Central memory CD4-positive, alpha-beta T cell (primary cell): ENCODE measurements around the gene PTK7.
"Not testable (repeated sequence)": the region's sequence is repeated elsewhere in the genome, so short reads cannot be mapped to it uniquely, and the experiment has no call there.

Experiments used
- DNase-seq: peaks from one replicate; pipeline ENCODE4 v3.0.0; 2022
- total RNA-seq, 3 experiments: gene quantifications; one replicate each; lab custom pipeline; 2026; lab: John Stamatoyannopoulos, UW

Gene PTK7
- 0.16 to 0.88 (median 0.58) reads per million in 3 experiments for total RNA-seq

DNA sequence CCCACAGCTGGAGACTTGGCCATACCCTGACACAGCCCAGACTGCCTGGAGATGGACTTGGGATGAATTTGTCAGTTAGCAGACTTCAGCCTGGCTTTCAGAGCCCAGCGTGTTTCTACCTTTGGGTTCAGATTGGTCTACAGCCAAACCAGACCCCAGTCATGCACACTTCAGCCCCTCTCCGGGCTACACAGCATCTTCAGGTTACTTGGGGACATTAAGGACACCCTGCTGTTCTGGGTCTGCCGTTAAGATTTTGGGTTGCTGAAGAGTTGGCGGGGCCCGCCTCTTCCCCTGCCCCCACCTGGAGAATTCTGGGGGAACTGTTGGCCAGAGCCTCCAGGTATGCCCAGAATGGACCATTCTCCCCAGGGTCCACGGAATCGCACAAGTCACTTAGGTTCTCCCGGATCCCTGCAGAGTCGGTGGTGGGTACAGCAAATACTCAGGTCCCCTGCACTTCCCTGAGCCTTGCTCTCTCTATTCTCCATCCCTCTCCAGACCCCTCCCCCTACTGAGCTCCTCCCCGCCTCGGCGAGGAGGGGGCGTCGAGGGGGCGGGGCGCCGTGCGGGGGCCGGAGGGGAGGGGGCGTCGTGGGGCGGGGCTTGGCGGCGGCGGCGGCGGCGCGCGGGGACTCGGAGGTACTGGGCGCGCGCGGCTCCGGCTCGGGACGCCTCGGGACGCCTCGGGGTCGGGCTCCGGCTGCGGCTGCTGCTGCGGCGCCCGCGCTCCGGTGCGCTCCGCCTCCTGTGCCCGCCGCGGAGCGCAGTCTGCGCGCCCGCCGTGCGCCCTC is at the start of gene PTK7:
TSS of gene PTK7 (plus strand) at position 645 of the 794 bp plus-strand sequence. CDS start 175 bp downstream, outside the sequence.
- no peak for DNase-seq

DNA sequence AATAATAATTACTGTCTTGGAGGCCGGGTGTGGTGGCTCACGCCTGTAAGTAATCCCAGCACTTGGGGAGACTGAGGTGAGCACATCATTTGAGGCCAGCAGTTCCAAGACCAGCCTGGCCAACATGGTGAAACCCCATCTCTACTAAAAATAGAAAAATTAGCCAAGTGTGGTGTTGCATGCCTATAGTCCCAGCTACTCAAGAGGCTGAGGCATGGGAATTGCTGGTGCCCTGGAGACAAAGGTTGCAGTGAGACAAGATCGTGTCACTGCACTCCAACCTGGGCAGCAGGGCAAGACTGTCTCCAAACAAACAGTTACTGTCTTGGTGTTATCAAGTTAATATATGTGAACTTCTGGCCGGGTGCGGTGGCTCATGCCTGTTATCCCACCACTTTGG is 49.7 kb upstream of the PTK7 start:
- no peak for DNase-seq

DNA sequence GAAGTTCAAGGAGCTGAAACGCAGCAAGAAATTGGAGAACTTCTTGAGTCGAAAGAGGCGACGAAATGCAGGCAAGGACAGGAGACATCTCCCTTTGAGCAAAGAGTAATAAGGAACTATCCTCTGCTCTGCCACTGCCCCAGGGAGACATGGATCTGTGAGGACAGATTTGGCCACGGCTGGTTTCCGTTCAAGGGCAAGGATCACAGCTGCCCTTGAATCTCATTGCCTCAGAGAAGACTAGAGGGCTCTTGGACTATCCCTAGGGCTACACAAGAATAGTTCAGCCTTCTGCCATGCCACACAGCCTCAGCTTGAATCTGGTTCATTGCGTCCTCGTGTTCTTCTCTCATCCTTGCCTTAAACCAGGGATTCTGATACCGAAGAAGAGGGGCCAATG is 47.0 kb upstream of the PTK7 start:
- no peak for DNase-seq

DNA sequence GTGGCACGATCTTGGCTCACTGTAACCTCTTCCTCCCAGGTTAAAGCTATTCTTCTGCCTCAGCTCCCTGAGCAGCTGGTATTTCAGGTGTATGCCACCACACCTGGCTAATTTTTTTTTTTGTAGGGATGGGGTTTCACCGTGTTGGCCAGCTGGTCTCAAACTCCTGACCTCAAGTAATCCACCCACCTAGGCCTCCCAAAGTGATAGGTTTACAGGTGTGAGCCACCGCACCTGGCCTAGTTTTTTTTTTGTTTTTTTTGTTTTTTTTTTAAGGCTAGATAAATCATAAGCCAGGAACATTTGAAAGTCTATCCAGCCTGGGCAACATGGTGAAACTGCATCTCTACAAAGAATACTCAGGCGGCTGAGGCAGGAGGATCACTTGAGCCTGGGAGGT is 43.8 kb upstream of the PTK7 start:
- DNase-seq: no peak

DNA sequence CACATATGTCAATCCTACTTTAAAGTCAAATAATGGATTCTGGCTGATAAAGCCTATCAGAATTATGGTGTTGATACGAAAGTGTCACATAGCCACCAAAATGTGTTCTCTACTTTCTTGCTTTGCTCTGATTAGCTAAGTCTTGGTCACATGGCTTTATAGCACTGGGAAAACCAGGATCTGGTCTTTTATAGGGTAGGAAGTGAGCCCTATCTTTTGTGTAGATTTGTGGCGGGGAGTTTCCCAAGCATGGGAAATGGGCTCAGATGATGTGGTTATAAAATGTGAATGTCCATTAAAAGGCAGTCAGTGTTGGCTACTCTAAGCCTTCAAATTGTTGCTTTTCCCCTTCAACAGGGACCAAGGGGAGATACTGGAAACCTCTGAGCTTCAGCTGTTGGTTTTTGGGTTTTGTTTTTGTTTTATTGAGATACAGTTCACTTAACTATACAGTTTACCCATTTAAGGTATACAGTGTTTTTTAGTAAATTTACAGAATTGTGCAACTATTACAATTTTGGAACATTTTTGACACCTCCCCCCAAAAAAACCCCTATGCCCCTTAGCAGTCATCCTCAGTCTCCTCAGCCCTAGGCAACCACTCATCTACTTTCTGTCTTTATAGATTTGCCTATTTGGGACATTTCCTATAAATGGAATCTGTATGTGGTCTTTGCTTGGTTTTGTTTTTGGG is 42.5 kb upstream of the PTK7 start:
- DNase-seq: no peak

DNA sequence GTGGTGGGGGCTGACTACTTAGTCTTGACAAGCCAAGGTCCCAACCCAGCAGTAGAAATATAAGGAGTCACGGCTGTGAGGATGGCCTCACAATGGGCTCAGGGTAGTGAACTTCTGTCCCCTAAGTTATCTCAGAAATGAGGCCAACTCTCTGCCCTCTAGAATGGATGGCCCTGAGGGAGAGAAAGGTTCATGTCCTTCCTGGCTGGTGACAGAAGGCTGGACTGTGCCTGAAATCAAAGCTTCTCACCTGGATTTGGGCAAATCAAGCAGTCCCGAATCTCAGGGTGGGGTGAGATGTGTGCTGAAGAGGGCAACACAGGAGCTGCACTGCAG is 42.0 kb upstream of the PTK7 start:
- no peak for DNase-seq

DNA sequence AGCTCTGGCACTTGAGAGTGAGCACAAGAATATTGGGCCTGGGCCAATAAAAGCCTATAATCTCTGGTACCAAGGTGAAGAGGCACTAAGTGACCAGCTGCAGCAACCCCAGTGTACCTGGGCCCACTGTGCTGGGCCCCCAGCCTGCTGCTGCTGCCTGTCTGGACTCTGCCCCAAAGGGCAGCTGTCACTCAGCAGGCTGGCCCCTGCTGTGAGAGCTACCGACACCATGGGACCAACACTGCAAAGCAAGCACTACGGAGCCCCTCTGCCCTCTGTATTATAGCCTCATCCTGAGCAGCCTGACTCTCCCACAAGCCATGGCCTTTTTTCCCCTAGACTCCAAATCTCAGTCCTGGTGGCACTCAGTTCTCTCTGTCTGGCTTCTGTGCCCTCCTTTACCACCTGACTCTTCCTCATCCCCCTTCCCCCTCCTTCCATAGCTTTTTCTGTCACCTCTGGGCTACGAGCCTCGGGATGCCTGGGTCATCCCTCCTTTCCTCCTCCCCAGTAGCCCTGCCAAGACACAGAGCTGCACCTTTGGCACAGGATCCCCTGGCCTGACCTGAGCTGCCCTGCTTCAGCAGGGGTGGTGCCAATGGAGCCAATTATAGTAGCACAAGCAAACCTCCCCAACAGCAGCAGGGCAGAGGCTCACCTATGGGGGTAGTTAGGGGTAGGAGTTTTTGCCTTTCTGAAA is 40.5 kb upstream of the PTK7 start:
- no peak for DNase-seq

DNA sequence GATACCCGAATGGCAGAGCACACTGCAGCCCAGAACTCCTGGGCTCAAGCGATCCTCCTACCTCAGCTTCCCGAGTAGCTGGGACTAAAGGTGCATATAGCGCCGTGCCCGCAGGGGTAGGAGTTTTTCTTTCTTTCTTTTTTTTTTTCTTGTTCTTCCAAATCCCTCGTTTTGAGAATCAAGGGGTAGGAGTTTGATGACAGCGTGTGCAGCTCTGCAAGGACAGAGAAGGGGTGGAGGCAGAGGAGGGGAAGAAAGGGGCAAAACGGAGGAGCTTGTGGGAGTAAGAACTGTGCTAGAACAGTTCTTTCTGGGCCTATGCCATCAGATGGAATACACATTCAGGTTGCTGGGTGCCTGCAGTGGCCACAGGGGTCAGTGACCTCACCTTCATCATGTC is 39.4 kb upstream of the PTK7 start:
- no peak for DNase-seq

DNA sequence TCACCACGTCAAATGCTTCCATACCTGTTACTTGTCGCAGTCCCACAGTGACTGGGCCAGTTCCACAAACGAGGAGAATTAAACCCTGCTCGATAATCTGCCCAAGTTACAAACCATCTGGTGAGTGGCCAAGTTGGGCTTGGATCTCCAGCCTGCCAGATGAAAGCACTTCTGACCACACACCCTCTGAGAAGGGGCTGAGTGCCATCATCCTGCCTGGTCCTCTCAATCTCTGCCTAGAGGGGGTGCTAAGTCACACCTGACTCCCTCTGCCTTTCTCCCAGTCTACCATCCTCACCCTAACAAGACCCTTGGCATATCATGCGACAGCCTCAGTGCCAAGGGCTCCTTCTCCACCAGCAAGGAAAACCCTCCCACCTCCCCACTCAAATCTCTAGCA is 38.9 kb upstream of the PTK7 start:
- no peak for DNase-seq

DNA sequence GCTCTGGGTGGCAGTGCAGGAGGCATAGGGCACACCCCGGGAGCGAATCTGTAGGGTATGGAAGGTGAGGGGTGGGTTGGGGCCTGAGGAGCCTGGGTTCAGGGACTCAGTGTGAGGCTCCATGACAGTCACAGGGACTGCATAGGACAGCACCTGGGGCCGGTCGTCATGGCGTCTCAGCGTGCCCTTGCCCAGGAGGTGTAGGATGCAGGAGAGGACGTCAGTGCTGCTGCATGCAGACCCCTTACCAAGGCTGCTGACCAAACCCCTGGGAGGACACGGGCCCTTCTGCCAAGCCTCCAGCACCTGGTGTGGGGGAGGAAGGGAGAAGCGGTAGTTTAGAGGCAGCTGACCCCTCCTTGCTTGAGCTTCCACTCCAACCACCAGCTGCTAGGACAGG is 38.4 kb upstream of the PTK7 start:
- DNase-seq: no peak

DNA sequence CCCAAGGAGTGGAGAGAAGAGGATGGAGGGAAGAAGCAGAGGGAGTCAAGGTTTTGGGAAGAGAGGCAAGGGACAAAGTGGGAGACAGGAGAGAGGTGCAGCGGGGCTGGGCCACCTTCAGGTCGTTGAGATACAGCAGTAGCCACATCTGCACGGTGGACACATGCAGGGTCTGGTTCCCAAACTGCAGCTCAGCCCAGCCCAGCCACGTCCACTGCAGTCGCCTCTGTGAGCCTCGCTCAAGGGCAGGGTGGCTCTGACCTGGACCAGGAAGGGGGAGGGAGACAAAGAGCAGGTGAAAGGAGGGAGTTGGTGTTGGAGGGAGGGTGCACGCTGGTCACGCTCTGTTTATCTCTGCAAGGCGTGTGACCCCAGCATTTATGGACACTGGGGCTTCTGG is 37.4 kb upstream of the PTK7 start:
- DNase-seq: no peak

DNA sequence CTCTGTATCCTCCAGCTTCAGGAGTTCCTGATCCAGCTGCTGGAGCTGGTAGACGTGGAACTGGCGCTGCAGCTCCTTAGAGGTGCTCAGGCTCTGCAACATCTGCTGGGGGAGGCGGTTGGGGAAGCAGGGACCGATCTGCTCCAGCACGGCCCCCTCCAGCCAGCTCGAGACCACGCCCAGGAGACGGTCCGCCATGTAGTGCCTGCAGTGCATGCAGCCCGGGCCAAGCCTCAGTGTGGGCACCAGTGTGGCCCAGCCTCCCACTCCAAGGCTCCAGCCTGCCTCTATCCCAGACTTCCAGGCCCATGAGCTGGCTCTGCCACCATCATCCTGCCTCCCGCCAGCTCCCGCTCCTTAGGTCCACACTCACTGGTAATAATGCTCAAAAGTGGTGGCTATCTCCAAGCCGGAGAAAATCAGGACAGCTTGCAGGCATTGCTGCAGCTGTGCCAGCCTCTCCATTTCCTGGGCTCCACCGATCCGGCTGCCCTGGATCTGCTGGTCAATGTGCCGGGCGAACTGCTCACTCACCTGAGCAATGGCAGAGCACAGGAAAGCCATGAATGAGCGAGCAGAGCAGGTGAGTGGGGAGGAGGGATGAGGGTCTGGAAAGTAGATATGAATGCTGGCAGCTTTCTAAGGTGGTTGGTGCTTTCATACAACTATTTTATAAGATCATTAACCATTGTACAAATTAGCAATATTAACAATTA is 35.4 kb upstream of the PTK7 start:
- DNase-seq: no peak

DNA sequence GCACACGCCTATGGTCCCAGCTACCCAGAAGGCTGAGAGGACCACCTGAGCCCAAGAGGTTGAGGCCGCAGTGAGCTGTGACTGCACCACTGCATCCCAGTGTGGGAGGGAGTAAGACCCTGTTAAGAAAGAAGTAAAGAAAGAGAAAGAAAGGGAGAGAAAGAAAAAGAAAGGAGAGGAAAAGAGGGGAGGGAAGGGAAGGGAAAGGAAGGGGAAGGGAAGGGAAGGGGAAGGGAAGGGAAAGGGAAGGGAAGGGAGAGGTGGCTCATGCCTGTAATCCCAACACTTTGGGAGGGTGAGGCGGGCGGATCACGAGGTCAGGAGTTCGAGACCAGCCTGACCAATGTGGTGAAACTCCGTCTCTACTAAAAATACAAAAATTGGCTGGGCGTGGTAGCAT is 34.6 kb upstream of the PTK7 start:
- DNase-seq: not testable (repeated sequence)

DNA sequence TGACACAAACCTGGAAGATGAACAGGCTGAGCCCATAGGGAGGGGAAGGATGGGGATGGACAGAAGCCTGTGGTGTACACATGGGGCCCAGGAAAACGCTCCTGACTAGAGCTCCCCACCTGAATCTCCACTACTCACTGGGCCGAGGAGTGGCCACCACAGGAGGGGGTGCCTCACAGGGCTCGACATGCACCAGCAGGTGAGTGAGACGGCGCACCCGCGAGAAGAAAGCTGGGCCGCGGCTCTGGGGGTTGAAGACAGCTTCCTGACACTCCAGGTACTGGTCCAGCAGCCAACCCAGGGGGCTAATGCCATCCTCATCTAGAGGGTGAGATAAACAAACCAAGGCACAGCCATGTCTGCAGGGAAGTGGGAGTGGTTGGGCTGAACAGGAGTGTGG is 32.8 kb upstream of the PTK7 start:
- no peak for DNase-seq

DNA sequence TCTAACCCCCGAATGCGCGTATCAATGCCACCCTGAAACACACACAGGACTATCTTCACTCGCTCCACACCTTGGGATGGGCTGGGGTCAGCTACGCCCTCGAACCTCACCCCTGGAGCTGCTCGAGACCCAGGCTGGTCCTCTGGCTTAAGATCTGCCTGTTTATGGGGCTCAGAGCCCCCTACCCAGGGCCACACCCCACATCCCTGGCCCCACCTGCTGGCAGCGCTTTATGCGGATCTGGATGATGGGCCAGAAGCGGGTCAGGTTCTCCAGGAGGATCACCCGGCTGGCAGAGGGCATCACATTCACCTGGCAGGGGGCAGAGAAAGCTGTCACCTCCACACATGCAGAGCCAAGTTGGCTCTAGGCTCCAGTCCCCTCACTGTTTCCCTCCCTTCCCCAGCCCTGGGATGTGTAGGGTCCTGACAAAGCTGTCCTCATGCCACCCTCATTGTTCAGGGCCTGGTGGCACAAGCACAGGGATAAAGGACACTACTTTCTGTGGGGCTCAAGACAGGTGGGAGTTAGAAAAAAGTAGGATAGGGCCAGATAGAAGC is 30.7 kb upstream of the PTK7 start:
- DNase-seq: no peak

DNA sequence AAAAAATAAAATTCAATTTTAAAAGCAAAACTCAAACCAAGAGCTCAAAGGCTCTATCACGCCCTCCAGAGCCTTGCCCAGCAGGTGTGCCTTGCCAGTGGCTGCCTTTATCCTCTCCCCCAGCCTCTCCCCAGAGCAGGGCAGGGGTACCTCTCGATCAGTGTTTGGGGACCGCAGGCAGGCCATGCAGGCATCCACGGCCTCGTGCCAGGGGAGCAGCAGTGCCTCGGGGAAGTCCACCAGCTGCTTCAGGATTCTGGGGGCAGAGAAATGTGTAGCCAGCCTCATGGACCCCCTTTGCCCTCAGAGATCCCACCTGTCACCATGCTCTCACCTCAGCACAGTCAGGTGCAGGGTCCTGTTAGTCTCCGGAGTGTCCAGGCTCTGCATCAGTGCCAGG is 28.1 kb upstream of the PTK7 start:
- no peak for DNase-seq

DNA sequence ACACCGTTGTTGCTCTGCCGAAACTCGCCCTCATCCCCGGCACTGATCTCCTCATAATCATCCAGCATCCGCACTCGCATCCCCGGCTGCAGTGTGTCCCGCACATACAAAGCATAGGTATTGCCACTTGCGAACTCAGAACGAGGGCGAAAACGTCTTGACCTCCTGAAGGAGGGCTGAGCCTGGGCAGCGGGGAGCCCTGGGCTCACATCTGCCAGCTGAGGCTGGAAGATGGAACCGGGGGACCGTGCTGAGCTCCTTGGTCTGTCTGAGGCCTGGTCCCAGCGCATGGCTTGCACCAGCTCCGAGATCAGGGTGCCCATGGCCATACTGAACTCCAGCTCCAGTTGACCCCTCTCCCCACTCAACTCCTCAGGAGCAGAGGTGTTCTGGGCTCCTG is 25.1 kb upstream of the PTK7 start:
- no peak for DNase-seq

DNA sequence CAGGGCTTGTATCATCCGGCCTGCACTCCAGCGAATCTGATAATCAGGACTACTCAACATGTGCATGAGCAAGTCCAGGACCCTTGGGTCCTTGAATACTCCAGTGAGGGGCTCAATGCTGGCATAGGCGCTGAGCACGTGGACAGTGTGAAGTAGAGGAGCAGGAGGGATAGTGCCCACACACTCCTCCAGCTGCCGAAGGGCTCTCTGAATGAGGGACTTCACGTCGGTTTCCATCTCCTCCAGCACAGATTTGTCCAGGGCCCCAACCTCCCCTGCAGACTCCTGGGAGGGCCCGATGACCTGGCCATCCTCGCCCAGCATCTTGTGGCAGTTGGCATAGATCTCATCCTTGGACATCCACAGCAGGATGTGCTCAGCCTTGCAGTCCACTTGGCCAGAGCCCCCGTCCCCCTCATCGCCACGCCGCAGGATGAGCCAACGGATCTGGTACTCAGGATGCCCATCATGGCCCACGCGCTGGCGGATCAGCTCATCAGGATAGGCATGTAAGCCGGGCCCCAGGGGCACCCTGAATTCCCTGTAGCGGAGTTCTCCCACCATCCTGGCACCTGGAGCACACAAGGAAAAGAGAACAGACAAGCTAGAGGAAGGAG is 23.8 kb upstream of the PTK7 start:
- no peak for DNase-seq

DNA sequence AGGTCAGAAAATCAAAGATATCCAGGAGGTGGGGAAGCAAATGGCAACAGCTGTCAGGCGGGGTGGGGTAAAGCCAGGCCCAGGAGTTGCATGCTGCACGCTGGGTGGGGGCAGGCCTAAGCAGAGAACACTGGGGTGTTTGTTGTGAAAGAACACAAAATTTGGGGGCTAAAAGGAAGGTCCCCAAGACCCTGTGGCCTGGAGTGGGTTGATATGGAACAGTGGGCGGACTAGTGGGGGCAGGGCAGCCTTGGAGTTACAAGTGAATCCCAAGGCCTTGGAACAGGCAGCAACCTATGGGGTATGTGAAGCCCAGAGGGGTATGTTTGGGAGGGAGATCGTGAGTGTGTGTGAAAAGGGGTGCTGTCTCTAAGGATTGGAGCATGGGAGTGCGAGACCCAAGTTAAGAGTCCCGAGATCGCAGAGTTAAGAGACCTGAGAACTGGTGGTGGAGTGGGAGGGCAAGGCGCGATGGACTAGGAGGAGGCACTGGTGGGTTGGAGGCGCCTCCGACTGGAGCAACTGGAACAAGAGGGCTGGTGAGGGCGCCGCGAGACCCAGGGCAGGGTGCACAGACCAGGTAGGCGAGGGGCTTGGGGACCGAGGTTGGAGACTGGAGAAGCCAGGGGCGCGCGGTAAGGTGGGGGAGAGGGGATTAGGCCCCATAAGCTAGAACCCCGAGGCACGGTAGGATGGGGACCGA is 23.1 kb upstream of the PTK7 start:
- DNase-seq: no peak

DNA sequence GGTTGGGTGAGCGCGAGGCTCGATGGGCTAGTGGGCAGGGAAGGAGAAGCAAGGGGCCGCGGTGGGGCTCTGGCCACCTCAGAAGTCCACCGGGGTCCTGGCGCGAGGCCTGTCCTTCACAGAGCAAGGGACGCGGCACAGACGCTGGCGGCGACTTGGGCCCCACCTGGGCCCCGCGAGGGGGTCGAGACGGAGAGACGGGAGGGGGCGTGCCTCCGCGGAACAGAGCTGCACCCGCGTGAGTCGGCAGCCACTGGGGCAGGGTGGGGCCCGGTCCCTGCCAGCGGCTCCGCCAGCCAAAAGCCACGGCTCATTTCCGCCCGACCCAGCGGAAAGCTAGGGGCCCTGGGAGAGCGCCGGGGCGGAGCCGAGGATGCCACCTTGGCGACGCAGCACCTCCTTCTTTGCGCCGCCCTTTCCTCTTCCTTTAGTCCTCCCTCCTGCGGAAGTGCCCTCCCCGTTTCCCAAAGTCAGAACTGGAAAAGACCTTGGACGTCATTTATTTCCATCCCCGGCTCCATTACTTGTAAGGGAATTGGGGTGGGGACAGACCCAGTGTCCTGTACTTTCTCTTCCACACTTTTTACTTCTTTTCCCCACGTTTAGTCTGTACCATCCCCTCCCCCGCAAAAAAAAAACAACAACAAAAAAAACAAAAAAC is 22.4 kb upstream of the PTK7 start, which contains the start of gene CUL7:
TSS of gene CUL7 (minus strand) at position 307 of the 661 bp plus-strand sequence. CDS start 1,063 bp downstream, outside the sequence.
- peak; percentile 89 for DNase-seq
